K562 (cell line): ENCODE measurements around the gene WTAP. TPM values are rescaled to one million over a fixed set of nuclear protein-coding genes. Genes with fewer than 3 reads are reported as not detected.

Experiments
- ATAC-seq: fragments of 200-7000 bp; cut with Tn5 transposase; 3 replicates; pipeline ENCODE4 v1.9.1; 2020; ENCODE audit warnings: moderate library complexity
- BruUV-seq: library from RNA; stranded (reverse); fragments of 400-500 nt; replicated peaks from 2 replicates; lab custom pipeline; 2021; lab: Mats Ljungman, UMichigan
- CTCF ChIA-PET: fragments of 300-600 bp; formaldehyde crosslinking; extraction: SDS; loops from one replicate; lab custom pipeline; 2021; ENCODE audit warnings: low intra/inter-chr PET ratio; lab: Yijun Ruan, JAX
- POLR2A ChIA-PET: fragments of 300-600, 350-650 bp; sonication (Branson Sonifier 250); formaldehyde crosslinking; extraction: SDS; loops from one replicate; lab custom pipeline; 2021; ENCODE audit warnings: antibody characterized with exemption, inconsistent platforms; lab: Yijun Ruan, JAX
- DNase-seq, 4 experiments: peaks; one replicate each; pipeline versions ENCODE4 v3.0.0 to v3.0.0-alpha.2; 2011 to 2018; ENCODE audit warnings: low spot score in 3 of 4, mixed read lengths in 3 of 4; ENCODE audit errors: extremely low read depth in 1 of 4
- FAIRE-seq: peaks from 2 replicates; lab custom pipeline; 2011; peaks lifted over from hg19 to GRCh38; lab: Jason Lieb, UNC
- H2AFZ ChIP-seq: 2 replicates; pipeline ENCODE4 v1.6.0; 2011; ENCODE audit warnings: low read depth, low read length, control low read depth, inconsistent platforms
- H3K27ac ChIP-seq: fragments of 200-600 bp; 3 replicates; pipeline ENCODE4 v1.8.0; 2011; ENCODE audit warnings: low read depth, mild to moderate bottlenecking, control low read depth, inconsistent platforms, low read length, moderate library complexity, mixed read lengths; ENCODE audit errors: extremely low read depth
- H3K27me3 ChIP-seq, 2 experiments: fragments of 300-600 bp in 1 of 2; 2 replicates in 1 of 2; 3 replicates in 1 of 2; pipeline versions ENCODE4 v1.6.0 to v1.8.0; 2011; ENCODE audit warnings: inconsistent platforms in 2 of 2, low read length in 2 of 2, mild to moderate bottlenecking in 1 of 2, mixed read lengths in 1 of 2, moderate library complexity in 1 of 2; ENCODE audit not compliant: control insufficient read depth in 2 of 2, insufficient read depth in 2 of 2
- H3K36me3 ChIP-seq: fragments of 300-600 bp; 3 replicates; pipeline ENCODE4 v1.8.0; 2011; ENCODE audit warnings: mild to moderate bottlenecking, low read length, inconsistent platforms; ENCODE audit not compliant: control insufficient read depth, insufficient read depth
- H3K4me1 ChIP-seq, 2 experiments: fragments of 200-600 bp in 1 of 2; replicated peaks in 1 of 2; 2 replicates in 1 of 2; 3 replicates in 1 of 2; pipeline versions ENCODE4 v1.5.1 to v1.8.0; 2011; ENCODE audit warnings: inconsistent platforms in 2 of 2, low read length in 2 of 2, mild to moderate bottlenecking in 1 of 2, mixed read lengths in 1 of 2, moderate library complexity in 1 of 2; ENCODE audit not compliant: control insufficient read depth in 2 of 2, insufficient read depth in 2 of 2
- H3K4me2 ChIP-seq: 2 replicates; pipeline ENCODE4 v1.6.1; 2011; ENCODE audit warnings: low read length, control low read depth, inconsistent platforms, mixed read lengths; ENCODE audit not compliant: insufficient read depth
- H3K4me3 ChIP-seq: fragments of 200-600 bp; sonication (generic), shearing (Covaris generic); 2 replicates; pipeline ENCODE4 v1.5.1; 2016; ENCODE audit warnings: control low read depth, inconsistent platforms
- H3K79me2 ChIP-seq: fragments of 200-600 bp; 3 replicates; pipeline ENCODE4 v1.8.0; 2011; ENCODE audit warnings: low read length, inconsistent platforms; ENCODE audit not compliant: control insufficient read depth, insufficient read depth
- H3K9ac ChIP-seq, 2 experiments: 2 replicates each; pipeline versions ENCODE4 v1.6.0 to v1.6.1; 2011; ENCODE audit warnings: low read depth in 2 of 2, low read length in 2 of 2, control low read depth in 1 of 2, inconsistent platforms in 1 of 2, mild to moderate bottlenecking in 1 of 2, mixed read lengths in 1 of 2; ENCODE audit not compliant: insufficient read depth in 1 of 2
- H3K9me1 ChIP-seq: one replicate; pipeline ENCODE4 v1.6.0; 2011; ENCODE audit warnings: inconsistent platforms, mild to moderate bottlenecking, low read length, moderate library complexity; ENCODE audit not compliant: control insufficient read depth, insufficient read depth
- H3K9me3 ChIP-seq: replicated peaks from 2 replicates; pipeline ENCODE4 v1.5.1; 2011; ENCODE audit warnings: low read depth, low read length, inconsistent platforms; ENCODE audit not compliant: control insufficient read depth, insufficient read depth
- H4K20me1 ChIP-seq: replicated peaks from 2 replicates; pipeline ENCODE4 v1.6.1; 2011; ENCODE audit warnings: low read length, inconsistent platforms, mixed read lengths; ENCODE audit not compliant: control insufficient read depth, insufficient read depth
- E2F3 ChIP-seq: fragments of 250-450 bp; sonication (Bioruptor Pico); IDR thresholded peaks from 2 replicates; pipeline ENCODE4 v1.4.0; 2020; ENCODE audit warnings: mild to moderate bottlenecking
- EGR1 ChIP-seq: fragments of 450-650 bp; conservative IDR thresholded peaks from 2 replicates; pipeline ENCODE4 v1.6.1; 2017; ENCODE audit warnings: mild to moderate bottlenecking
- ESRRA ChIP-seq: fragments of 450-650 bp; IDR thresholded peaks from 2 replicates; pipeline ENCODE4 v1.6.1; 2014; ENCODE audit warnings: low read depth, mild to moderate bottlenecking, moderate library complexity, borderline replicate concordance
- ETS2 ChIP-seq: IDR thresholded peaks from 2 replicates; pipeline ENCODE4 v1.6.1; 2016; ENCODE audit warnings: borderline replicate concordance, missing genetic modification characterization, mild to moderate bottlenecking, moderate library complexity, missing compliant biosample characterization; ENCODE audit not compliant: poor library complexity, severe bottlenecking
- HDAC1 ChIP-seq, 2 experiments: fragments of 450-650 bp; IDR thresholded peaks; 2 replicates each; pipeline ENCODE4 v1.6.1; 2016 to 2017; ENCODE audit warnings: inconsistent platforms in 1 of 2, mild to moderate bottlenecking in 1 of 2, moderate library complexity in 1 of 2
- ILK ChIP-seq: fragments of 450-650 bp; IDR thresholded peaks from 2 replicates; pipeline ENCODE4 v1.6.1; 2016; ENCODE audit warnings: missing genetic modification characterization, low read depth, mild to moderate bottlenecking, missing compliant biosample characterization, moderate library complexity, borderline replicate concordance
- MAZ ChIP-seq, 2 experiments: fragments of 450-650 bp in 1 of 2; sonication (generic) in 1 of 2; formaldehyde crosslinking; IDR thresholded peaks in 1 of 2; conservative IDR thresholded peaks in 1 of 2; 2 replicates each; pipeline versions ENCODE4 v1.4.0 to v1.5.0; 2020; ENCODE audit warnings: mild to moderate bottlenecking in 1 of 2, missing genetic modification reagents in 1 of 2
- PRPF4 ChIP-seq: fragments of 200-400 bp; formaldehyde crosslinking; IDR thresholded peaks from one replicate; pipeline ENCODE4 v1.6.1; 2017; ENCODE audit warnings: low read length, low read depth, mild to moderate bottlenecking; ENCODE audit not compliant: insufficient read depth, poor library complexity, severe bottlenecking
- RBM34 ChIP-seq: fragments of 200-400 bp; formaldehyde crosslinking; IDR thresholded peaks from 2 replicates; pipeline ENCODE4 v1.6.1; 2018; ENCODE audit warnings: low read length, borderline replicate concordance; ENCODE audit not compliant: insufficient read depth
- SETDB1 ChIP-seq: IDR thresholded peaks from one replicate; pipeline ENCODE4 v1.6.1; 2012; ENCODE audit warnings: low read length, control low read depth, inconsistent platforms
- ZFPM2 ChIP-seq: fragments of 250-450 bp; sonication (Bioruptor Pico); IDR thresholded peaks from 2 replicates; pipeline ENCODE4 v1.5.1; 2022; ENCODE audit warnings: mild to moderate bottlenecking
- ZNF121 ChIP-seq: sonication (generic); formaldehyde crosslinking; conservative IDR thresholded peaks from 2 replicates; pipeline ENCODE4 v1.8.0; 2022; ENCODE audit warnings: missing genetic modification reagents
- ZNF184 ChIP-seq: sonication (generic); formaldehyde crosslinking; IDR thresholded peaks from 2 replicates; pipeline ENCODE4 v1.5.0; 2020; ENCODE audit warnings: missing genetic modification reagents
- ZNF699 ChIP-seq: fragments of 250-450 bp; sonication (Bioruptor Pico); IDR thresholded peaks from 2 replicates; pipeline ENCODE4 v1.8.0; 2021; ENCODE audit warnings: mild to moderate bottlenecking, moderate library complexity; ENCODE audit not compliant: insufficient replicate concordance
- ZNF766 ChIP-seq: fragments of 200-800 bp; sonication (Bioruptor generic); conservative IDR thresholded peaks from 2 replicates; pipeline ENCODE4 v1.6.1; 2016; ENCODE audit warnings: missing genetic modification characterization, missing compliant biosample characterization
- WGBS: fragments of 100-300 bp; shearing (Covaris generic); methylation state at CpG from one replicate; pipeline ENCODE4 v1.1.6; 2016; ENCODE audit warnings: low coverage, mixed read lengths; ENCODE audit not compliant: insufficient coverage; ENCODE audit errors: missing lambda C conversion rate; 5-methylcytosine and 5-hydroxymethylcytosine counted together
- in situ Hi-C: fragments of 300-500 bp; cut with MboI; formaldehyde crosslinking; loops from 4 replicates; pipeline ENCODE4 v1.15.0; 2018; ENCODE audit warnings: inconsistent platforms, mixed read lengths
- intact Hi-C: fragments of 100-400 bp; cut with micrococcal nuclease; formaldehyde crosslinking; loops from 2 replicates; pipeline ENCODE4 v1.14.2; 2022
- polyA plus RNA-seq, 8 experiments: library from polyadenylated mRNA; depleted of rRNA in 4 of 8; stranded (reverse) in 5 of 8; unstranded in 3 of 8; fragments of >200 nt; fragmentation: Nextera tagmentation in 2 of 8; fragmentation: Illumina TruSeq in 1 of 8; extraction: Ambion mirVana in 2 of 8; extraction: Trizol in 1 of 8; gene quantifications; 2 replicates each; pipeline versions ENCODE4 v1.2.1 to v1.2.3, GENCODE V29; 2011 to 2014; ENCODE audit warnings: inconsistent platforms in 1 of 8, missing spikeins in 1 of 8
- total RNA-seq, 7 experiments: library from RNA; depleted of rRNA in 6 of 7; stranded (reverse); fragments of >200 nt in 6 of 7; fragmentation: Illumina TruSeq in 2 of 7; extraction: Trizol in 2 of 7; gene quantifications; 2 replicates each; pipeline versions ENCODE4 v1.2.1 to v1.2.3, GENCODE V29; 2011 to 2021; ENCODE audit warnings: low replicate concordance in 1 of 7
- TF ChIP-seq, protein P1 (sequence below): fragments of 450-650 bp; formaldehyde crosslinking; conservative IDR thresholded peaks from 2 replicates; pipeline ENCODE4 v1.4.0; 2022; ENCODE audit warnings: mild to moderate bottlenecking, missing genetic modification characterization
- TF ChIP-seq, protein P2 (sequence below): IDR thresholded peaks from 2 replicates; pipeline ENCODE4 v1.6.1; 2016; ENCODE audit warnings: missing genetic modification characterization, missing compliant biosample characterization
- TF ChIP-seq, protein P3 (sequence below): fragments of 250-450 bp; sonication (Bioruptor Pico); IDR thresholded peaks from 2 replicates; pipeline ENCODE4 v1.5.0; 2020; ENCODE audit warnings: mild to moderate bottlenecking

The WTAP gene
- total and polyA plus RNA-seq, 9 of the 15 experiments (the other 6 are each of a cell fraction or from before 2014, with no cell fraction given): 52.4 to 156 (median 110) TPM

DNA sequence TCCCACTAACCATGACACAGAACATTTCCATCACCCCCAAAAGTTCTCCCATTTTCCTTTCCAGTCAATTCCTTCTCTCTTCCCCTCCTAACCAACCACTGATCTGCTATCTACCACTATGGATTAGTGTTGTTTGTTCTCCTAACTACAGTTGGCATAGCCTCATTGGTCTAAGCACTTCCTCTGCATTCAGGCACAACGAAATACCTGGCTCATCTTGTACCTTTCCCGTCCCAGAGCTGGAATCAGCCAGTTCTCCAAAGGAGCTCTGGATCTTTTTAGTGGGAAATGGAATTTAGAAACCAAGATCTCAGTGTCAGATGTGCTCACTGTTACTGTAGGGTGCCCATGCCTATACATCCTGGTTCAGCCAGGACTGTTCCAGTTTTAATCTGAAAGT lies 4.0 kb upstream of the WTAP start (continued):
- no peak for TF ChIP-seq EGR1
- TF ChIP-seq ZNF766 (CRISPR knock-in tag): no peak
- TF ChIP-seq ETS2: no peak
- no peak for TF ChIP-seq MAZ (CRISPR knock-in tag; conservative IDR thresholded peaks at IDR 0.05 in 1 of 2, IDR thresholded peaks at IDR 0.05 in 1 of 2)
- TF ChIP-seq PRPF4: no peak
- TF ChIP-seq ZFPM2 (CRISPR knock-in tag): no peak

DNA sequence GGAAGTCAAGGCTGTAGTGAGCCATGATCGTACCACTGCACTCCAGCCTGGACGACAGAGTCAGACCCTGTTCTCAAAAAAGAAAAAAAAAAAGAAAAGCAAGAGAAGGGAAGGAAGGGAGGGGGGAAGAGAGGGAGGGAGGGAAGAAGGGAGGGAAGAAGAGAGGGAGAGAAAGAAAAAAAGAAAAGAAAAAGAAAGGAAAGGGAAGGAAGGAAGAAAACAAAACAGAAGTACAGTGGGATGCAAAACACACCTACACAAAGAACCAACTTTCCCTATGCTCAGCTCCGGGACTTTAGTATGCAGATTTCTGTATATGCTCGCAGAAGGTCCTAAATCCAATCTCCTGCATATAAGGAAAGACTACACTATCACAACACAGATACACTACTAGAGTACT lies 2.5 kb upstream of the WTAP start:
- peaks cover 5% of the 10 kb centered on the region; the same call in 1 of the 2 replicates for H3K9me3 ChIP-seq
- no TSS peak for BruUV-seq
- H2AFZ ChIP-seq: no peak overlapping the region
- H3K9ac ChIP-seq: no peak overlapping the region
- no peak for DNase-seq
- in situ Hi-C loops: no loop called here
- no peak overlapping the region for H3K4me2 ChIP-seq
- TF ChIP-seq HDAC1 (IDR thresholded peaks at IDR 0.05): no peak
- TF ChIP-seq, protein P1, sequence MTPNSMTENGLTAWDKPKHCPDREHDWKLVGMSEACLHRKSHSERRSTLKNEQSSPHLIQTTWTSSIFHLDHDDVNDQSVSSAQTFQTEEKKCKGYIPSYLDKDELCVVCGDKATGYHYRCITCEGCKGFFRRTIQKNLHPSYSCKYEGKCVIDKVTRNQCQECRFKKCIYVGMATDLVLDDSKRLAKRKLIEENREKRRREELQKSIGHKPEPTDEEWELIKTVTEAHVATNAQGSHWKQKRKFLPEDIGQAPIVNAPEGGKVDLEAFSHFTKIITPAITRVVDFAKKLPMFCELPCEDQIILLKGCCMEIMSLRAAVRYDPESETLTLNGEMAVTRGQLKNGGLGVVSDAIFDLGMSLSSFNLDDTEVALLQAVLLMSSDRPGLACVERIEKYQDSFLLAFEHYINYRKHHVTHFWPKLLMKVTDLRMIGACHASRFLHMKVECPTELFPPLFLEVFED (CRISPR knock-in tag): 0 out of 2 replicates have a peak, but pooled peaks have one; percentile 59
- no peak for TF ChIP-seq ZNF699 (CRISPR knock-in tag)
- no peak for TF ChIP-seq E2F3
- TF ChIP-seq, protein P2, sequence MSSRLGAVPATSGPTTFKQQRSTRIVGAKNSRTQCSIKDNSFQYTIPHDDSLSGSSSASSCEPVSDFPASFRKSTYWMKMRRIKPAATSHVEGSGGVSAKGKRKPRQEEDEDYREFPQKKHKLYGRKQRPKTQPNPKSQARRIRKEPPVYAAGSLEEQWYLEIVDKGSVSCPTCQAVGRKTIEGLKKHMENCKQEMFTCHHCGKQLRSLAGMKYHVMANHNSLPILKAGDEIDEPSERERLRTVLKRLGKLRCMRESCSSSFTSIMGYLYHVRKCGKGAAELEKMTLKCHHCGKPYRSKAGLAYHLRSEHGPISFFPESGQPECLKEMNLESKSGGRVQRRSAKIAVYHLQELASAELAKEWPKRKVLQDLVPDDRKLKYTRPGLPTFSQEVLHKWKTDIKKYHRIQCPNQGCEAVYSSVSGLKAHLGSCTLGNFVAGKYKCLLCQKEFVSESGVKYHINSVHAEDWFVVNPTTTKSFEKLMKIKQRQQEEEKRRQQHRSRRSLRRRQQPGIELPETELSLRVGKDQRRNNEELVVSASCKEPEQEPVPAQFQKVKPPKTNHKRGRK: peak; percentile 89
- TF ChIP-seq, protein P3, sequence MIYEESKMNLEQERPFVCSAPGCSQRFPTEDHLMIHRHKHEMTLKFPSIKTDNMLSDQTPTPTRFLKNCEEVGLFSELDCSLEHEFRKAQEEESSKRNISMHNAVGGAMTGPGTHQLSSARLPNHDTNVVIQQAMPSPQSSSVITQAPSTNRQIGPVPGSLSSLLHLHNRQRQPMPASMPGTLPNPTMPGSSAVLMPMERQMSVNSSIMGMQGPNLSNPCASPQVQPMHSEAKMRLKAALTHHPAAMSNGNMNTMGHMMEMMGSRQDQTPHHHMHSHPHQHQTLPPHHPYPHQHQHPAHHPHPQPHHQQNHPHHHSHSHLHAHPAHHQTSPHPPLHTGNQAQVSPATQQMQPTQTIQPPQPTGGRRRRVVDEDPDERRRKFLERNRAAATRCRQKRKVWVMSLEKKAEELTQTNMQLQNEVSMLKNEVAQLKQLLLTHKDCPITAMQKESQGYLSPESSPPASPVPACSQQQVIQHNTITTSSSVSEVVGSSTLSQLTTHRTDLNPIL: no peak
- TF ChIP-seq ILK (tag): no peak
- TF ChIP-seq ZNF121 (CRISPR knock-in tag): peak; percentile 33; the same call in 1 of the 2 replicates
- no peak for TF ChIP-seq SETDB1
- TF ChIP-seq ZNF184 (CRISPR knock-in tag): no peak
- no peak for TF ChIP-seq RBM34
- no peak for TF ChIP-seq ESRRA
- ChIA-PET CTCF (no interaction called here), POLR2A (no interaction called here)
- 88% methylated on average over 4 of the region's 4 CpGs for WGBS
- ATAC-seq: no peak
- H3K36me3 ChIP-seq: peaks cover 14% of the 10 kb centered on the region
- intact Hi-C loops: loop anchor here (5.0 to 10.0 kb wide), 2 partner anchors 128 to 250 kb away; no protein-coding TSS in a partner anchor
- H3K27me3 ChIP-seq: no peaks in the 10 kb centered on the region
- FAIRE-seq: no peak
- H3K27ac ChIP-seq: no peak overlapping the region
- H4K20me1 ChIP-seq: peaks cover 15% of the 10 kb centered on the region; the same call in 1 of the 2 replicates
- H3K79me2 ChIP-seq: peaks cover 73% of the 10 kb centered on the region
- peaks cover 3 to 6% of the 10 kb centered on the region in 2 experiments; a peak in 4 of 5 replicates for H3K4me1 ChIP-seq
- no peak overlapping the region for H3K4me3 ChIP-seq
- H3K9me1 ChIP-seq: no peaks in the 10 kb centered on the region
